ENCODE measurements around the gene DIAPH2. TPM values are rescaled to one million over a fixed set of nuclear protein-coding genes. Genes with fewer than 3 reads are reported as not detected.

DIAPH2 gene
- total RNA-seq, 1 experiment from 2014 or later = 15.9 TPM

- TF ChIP-seq USF2 (CRISPR knock-in tag; IDR thresholded peaks at IDR 0.05) (0 out of 2 replicates have a peak, but pooled peaks have one; percentile 19), GRHL2 (CRISPR knock-in tag; IDR thresholded peaks at IDR 0.05; ENCODE audit: insufficient replicate concordance, severe bottlenecking) (no peak), E2F4 (CRISPR knock-in tag; IDR thresholded peaks at IDR 0.05; ENCODE audit: borderline replicate concordance, low read depth) (no peak), SOX15 (CRISPR knock-in tag; IDR thresholded peaks at IDR 0.05) (no peak), KAT7 (CRISPR knock-in tag; IDR thresholded peaks at IDR 0.05; ENCODE audit: borderline replicate concordance) (no peak)
- TF ChIP-seq, protein P1, sequence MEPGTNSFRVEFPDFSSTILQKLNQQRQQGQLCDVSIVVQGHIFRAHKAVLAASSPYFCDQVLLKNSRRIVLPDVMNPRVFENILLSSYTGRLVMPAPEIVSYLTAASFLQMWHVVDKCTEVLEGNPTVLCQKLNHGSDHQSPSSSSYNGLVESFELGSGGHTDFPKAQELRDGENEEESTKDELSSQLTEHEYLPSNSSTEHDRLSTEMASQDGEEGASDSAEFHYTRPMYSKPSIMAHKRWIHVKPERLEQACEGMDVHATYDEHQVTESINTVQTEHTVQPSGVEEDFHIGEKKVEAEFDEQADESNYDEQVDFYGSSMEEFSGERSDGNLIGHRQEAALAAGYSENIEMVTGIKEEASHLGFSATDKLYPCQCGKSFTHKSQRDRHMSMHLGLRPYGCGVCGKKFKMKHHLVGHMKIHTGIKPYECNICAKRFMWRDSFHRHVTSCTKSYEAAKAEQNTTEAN (CRISPR knock-in tag; IDR thresholded peaks at IDR 0.05) = no peak
- TF ChIP-seq, protein P2, sequence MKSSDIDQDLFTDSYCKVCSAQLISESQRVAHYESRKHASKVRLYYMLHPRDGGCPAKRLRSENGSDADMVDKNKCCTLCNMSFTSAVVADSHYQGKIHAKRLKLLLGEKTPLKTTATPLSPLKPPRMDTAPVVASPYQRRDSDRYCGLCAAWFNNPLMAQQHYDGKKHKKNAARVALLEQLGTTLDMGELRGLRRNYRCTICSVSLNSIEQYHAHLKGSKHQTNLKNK (CRISPR knock-in tag; IDR thresholded peaks at IDR 0.05) = no peak
- TF ChIP-seq, protein P3, sequence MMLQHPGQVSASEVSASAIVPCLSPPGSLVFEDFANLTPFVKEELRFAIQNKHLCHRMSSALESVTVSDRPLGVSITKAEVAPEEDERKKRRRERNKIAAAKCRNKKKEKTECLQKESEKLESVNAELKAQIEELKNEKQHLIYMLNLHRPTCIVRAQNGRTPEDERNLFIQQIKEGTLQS (CRISPR knock-in tag; conservative IDR thresholded peaks at IDR 0.05) = no peak
- Mint-ChIP-seq H3K36me3 (0 out of 2 replicates have a peak, but pooled peaks cover 3% of the 10 kb centered on the region), H3K27me3 (ENCODE audit: low read depth) (no peaks in the 10 kb centered on the region), H3K9me3 (peaks cover 7% of the 10 kb centered on the region), H3K27ac (no peak overlapping the region), H3K4me1 (peaks cover 14% of the 10 kb centered on the region), H3K4me3 (no peak overlapping the region)
- ChIA-PET POLR2A (no interaction called here), CTCF (no interaction called here)
- DNase-seq (ENCODE audit: low spot score) (no peak), ATAC-seq (peak; percentile 48)
These were observed 871.7 kb downstream of the DIAPH2 start for GRCh38 chrX:97556359-97556758.

GRCh38 chrX:97563531-97564133, 879.0 kb downstream of the DIAPH2 start:
- ATAC-seq = no peak
- no peaks in the 10 kb centered on the region for H3K36me3 Mint-ChIP-seq

GRCh38 chrX:97564496-97564895, 879.9 kb downstream of the DIAPH2 start:
- no peak overlapping the region for H3K27ac Mint-ChIP-seq
- peaks cover 11% of the 10 kb centered on the region for H3K4me1 Mint-ChIP-seq
- no peaks in the 10 kb centered on the region for H3K36me3 Mint-ChIP-seq
- ChIA-PET POLR2A (no interaction called here), CTCF (no interaction called here)
- no peaks in the 10 kb centered on the region for H3K9me3 Mint-ChIP-seq
- no peak for TF ChIP-seq ZNF423 (CRISPR knock-in tag; IDR thresholded peaks at IDR 0.05)
- TF ChIP-seq ETV6 (CRISPR knock-in tag; IDR thresholded peaks at IDR 0.05) = no peak
- no peak for TF ChIP-seq CTCF (IDR thresholded peaks at IDR 0.05)
- no peaks in the 10 kb centered on the region for H3K27me3 Mint-ChIP-seq (ENCODE audit: low read depth)
- no peak for ATAC-seq
- no peak for DNase-seq (ENCODE audit: low spot score)
- no peak overlapping the region for H3K4me3 Mint-ChIP-seq

More at GRCh38 chrX:97563531-97564133, 879.0 kb downstream of the DIAPH2 start:
- Mint-ChIP-seq H3K4me1 (peaks cover 11% of the 10 kb centered on the region), H3K9me3 (no peaks in the 10 kb centered on the region), H3K27me3 (ENCODE audit: low read depth) (no peaks in the 10 kb centered on the region), H3K4me3 (no peak overlapping the region), H3K27ac (peak overlapping the region; percentile 27)
- no peak for TF ChIP-seq TEAD1 (CRISPR knock-in tag; IDR thresholded peaks at IDR 0.05)
- TF ChIP-seq SP1 (CRISPR knock-in tag; conservative IDR thresholded peaks at IDR 0.05) = no peak
- no peak for TF ChIP-seq ZNF671 (CRISPR knock-in tag; IDR thresholded peaks at IDR 0.05)
- TF ChIP-seq FOXK1 (CRISPR knock-in tag; IDR thresholded peaks at IDR 0.05) = no peak
- no peak for TF ChIP-seq NR1H2 (CRISPR knock-in tag; IDR thresholded peaks at IDR 0.05)
- DNase-seq (ENCODE audit: low spot score) = no peak
- ChIA-PET POLR2A (interaction anchor here (0.7 kb wide), 1 partner anchor 182 kb away, joined by 3 read pairs; no protein-coding TSS in a partner anchor), CTCF (no interaction called here)
